Cortex of kidney (tissue), 1 donor: ENCODE data around the gene HNRNPU.

Experiments
- DNase-seq: peaks from one replicate; lab custom pipeline; 2025; lab: John Stamatoyannopoulos, UW

Gene HNRNPU

DNA sequence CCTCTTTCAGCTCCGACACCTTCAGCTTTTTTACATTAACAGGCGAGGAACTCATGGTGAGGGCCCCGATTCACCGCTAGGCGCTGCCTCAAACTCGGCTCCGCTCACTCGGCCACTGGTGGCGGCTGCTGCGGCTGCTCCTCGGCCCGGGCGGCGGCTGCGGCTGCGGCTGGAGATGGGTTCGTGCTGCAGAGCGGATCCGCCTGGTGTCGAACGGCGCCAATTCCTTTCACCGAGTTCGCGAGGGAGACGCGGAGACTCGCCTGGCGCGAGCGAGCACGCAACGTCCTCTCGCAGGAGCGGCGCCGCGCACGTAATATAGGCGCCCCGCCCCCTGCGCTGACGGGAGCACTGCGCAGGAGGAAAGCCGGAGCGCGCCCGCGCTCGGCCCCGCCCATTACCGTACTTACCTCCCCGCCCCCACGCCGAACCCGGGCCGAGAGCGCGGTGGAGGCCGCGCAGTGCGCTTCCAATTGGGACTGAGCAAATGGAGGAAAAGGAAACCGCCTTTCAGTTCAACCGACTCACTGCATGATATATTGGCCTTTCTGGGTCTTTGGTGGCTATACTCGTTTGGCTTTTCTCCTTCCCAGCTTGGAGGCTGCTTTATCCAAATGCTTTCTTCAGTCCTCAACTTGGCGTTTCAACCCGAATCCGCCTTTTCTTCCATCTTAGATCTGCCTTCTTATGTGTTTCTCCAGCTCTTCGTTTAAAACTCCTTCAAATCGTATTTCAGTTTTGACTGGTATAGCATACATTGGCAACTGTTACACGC lies at the start of gene HNRNPU:
HNRNPU (minus strand) TSS at position 291 of the 775 bp plus-strand sequence; CDS start at position 55, 236 bp downstream.
- peak; percentile 53 for DNase-seq

DNA sequence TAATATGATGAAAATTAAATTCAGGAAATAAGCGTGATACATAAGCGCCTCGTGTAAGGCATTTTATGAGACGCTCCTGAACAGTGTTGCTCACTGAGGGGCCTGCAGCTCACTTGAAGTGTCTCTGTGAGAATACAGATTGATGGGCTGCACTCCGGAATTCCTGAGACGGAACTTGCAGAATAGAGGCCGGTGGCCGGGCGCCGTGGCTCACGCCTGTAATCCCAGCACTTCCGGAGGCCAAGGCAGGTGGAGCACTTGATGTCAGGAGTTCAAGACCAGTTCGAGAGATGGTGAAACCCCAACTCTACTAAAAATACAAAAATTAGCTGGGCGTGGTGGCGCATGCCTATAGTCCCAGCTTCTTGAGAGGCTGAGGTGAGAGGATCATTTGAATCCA lies 49.5 kb upstream of the HNRNPU start:
- DNase-seq: no peak

DNA sequence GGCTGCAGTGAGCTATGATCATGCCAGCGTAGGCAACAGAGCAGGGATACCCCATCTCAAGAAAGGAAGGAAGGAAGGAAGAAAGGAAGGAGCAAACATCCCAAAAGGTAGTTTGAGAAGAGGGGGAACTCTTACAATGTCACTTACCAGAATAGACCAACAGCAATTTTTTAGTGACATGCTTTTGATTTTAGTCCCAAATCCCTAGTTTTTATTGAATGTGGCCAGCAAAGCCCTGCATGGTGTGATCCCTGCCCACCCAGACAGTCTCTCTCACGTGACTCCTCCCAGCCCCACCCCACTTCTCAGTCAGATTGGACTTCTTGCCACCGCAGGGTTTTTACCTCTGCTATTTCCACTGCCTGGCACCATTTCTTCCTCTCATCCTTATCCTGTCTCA lies 39.8 kb upstream of the HNRNPU start:
- DNase-seq: no peak

DNA sequence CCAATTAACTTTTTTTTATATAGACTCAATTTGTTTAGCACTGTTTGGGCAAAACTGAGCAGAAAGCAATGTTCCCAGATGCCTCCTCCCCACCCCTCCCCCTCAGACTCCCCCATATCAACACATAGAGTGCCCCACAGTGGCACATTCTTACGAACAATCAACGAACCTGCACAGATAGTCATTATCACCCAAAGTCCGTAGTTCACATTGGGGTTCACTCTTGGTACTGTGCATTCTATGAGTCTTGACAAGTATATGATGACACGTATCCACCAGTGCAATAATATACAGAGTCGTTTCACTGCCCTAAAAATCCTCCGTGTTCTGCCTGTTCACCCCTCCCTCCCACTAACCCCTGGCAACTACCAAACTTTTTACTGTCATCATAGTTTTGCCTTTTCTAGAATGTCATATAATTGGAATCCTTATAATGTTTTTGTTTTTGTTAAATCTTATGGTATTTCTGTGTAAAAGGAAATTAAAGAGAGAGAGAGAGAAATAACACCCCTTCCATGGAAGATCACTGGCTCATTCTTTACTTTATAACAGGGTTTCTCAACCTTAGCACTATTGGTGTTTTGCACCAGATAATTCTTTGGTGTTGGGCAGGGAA lies 37.2 kb upstream of the HNRNPU start:
- no peak for DNase-seq

DNA sequence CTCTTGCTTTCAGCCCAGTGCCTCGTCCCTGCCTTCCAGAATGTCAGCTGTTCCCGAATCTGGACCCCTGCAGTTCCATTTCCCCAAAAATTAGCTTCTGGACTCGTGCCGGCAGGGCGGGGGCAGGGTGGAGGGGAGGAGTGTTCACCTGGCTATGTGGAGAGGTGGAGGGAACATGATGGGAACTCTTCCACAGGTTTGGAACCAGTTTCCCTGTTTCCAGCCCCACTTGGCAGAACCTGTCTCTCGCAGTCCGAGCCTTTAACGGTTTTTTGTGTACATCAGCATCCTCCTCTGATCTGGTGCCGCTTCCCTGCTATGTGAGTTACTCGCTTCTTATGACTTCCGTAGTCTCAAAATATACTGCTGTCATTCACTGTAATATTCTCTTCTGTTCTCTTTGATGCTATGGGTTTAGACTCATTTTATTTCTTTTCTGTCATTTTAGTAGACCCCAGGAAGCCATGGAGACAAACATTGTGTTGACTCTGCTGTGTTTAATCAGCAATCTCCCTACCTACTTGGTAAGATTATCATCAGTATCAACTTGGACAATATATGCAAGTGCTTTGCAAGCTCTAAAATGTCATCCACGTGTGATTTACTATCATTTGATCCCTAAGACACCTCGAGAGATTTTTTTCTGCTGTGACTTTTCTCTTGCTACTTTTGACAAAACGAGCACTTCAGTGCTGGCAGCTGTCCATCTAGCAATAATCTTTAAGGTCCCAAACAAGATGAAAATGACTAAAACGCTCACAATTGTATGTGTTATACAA lies 33.3 kb upstream of the HNRNPU start:
- no peak for DNase-seq

DNA sequence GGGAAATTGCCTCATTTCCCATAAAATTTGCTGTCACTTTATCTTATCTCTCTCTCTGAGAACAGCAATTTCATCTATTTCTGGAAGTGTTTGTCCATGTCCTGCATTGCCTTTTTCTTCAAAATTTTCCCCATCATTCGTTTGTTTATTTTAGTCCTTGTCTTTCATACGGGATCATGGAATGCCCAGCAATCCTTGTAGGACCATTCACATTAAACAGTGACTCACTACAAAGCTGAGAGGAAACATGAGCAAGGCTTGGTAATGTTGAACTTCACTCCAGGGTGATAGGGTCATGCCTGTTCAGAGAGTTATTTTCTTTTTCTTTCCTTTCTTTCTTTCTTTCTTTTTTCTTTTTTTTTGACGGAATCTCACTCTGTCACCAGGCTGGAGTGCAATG lies 32.2 kb upstream of the HNRNPU start:
- no peak for DNase-seq

DNA sequence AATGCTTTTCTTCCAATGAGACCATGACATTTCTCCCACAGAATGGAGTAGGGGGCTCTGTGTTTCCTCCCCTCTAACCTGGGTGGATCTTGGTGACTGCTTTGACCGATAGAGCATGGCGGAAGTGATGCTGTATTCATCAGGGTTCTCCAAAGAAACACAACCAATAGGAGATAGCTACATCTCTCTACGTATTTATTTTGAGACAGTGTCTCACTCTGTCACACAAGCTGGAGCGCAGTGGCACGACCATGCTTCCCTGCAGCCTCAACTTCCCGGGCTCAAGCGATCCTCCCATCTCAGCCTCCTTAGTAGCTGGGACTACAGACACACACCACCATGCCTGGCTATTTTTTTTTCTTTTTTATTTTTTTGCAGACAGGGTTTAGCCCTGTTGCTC lies 29.5 kb upstream of the HNRNPU start:
- no peak for DNase-seq

- DNase-seq: no peak
Measured at GRCh38 chr1:244887281-244887680, 22.9 kb upstream of the HNRNPU start.

DNA sequence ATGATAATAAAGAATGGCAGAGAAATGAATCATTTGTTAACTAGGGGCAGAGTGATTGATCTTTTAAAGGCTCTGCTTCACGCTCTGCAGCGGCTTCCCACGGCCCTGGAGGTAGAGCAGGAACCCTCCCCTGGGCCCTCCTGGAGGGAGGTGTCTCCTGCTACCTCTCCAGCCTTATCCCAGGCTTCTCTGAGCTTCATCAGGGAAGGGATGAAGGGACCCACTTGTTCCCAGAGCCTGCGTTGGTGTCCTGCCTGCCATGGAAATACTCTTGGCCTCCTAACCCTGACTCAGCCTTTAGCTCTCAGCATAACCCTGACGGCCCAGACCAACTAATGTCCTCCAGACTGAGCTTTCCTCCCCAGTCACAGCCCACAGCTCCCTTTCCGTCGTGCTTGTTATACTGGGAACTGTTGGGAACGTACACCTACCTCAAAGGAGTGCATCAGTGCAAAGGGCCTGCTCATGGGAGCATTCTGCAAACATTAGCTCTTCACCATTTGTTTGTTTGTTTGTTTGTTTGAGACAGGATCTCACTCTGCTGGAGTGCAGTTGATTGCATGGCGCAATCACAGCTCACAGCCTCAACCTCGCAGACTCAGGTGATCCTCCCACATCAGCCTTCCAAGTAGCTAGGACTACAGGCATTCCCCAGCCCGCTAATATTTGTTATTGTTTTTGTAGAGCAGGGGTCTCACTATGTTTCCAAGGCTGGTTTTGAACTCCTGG lies 17.4 kb upstream of the HNRNPU start:
- DNase-seq: no peak

DNA sequence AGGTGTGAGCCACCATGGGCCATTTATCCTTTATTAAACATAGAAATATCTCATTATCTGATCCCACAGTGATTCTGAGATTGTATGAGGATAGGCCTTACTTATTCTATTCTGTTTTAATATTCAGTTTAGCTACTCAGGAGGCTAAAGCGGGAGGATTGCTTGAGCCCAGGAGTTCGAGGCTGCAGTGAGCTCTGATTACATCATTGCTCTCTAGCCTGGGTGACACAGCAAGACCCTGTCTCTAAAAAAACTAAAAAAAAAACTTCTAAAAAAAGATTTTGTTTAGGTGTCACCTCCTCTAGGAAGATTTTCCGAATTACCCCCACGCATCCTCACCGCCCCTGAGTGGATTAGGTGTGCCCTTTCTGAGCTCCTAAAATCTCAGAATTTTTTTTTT lies 14.3 kb upstream of the HNRNPU start:
- no peak for DNase-seq

DNA sequence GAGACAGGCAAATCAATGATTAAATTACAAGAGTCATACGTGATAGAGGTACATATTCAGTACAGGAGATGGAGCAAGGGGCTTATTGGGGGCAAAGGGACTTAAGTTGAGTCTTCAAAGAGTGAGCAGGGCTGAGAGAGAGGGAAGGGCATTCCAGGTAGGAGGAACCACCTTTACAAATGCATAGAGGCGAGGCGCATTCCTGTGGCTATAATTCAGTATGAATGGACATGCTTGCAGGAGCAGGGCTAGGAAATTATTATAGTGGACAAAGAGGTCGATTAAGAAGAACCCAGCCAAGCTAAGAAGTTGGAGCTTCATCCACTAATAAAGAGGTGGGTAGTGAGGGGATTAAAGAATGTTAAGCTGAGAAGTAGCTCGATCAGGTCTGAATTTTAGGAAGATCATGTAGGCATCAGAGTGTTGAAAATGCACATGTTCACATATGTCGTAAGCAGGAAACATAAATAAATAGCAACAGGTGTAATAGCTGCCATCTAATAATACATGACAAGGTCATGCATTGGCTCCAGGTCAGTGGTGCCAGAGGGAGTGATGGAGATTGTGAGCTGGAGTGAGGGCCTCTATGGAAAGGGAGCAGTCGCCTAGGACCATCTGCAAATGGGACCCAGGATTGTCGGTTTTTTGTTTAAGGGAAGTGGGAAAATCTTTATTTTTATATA lies 12.0 kb upstream of the HNRNPU start:
- DNase-seq: no peak

DNA sequence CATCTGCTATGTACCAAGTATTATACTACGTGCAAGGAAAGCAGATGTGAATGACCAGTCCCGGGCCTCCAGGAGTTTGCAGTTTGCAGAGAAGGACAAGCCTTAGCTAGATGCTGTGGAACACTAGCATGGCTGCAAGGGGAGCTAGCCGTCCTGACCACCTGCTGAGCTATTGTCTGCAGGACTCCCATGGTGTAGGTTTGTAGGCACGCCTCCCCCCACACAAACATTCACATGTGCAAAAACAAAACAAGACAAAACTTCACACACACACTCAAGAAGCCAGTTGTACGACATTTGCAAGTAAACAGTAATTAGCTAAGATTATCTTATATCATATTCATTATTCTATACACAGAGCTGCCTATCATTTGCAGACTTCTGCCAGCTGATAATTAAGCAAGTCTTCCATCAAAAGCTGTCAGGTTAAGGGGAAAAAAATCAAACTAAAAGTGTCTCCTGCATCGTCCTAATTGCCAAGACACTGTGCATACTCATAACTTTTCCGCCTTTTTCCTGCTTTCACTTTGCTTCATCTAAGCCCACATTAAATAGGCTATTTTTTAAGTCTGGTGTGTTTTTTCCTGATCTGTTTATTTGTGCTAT lies 10.7 kb upstream of the HNRNPU start:
- no peak for DNase-seq

- no peak for DNase-seq
Measured at GRCh38 chr1:244869950-244870349, 5.6 kb upstream of the HNRNPU start.

DNA sequence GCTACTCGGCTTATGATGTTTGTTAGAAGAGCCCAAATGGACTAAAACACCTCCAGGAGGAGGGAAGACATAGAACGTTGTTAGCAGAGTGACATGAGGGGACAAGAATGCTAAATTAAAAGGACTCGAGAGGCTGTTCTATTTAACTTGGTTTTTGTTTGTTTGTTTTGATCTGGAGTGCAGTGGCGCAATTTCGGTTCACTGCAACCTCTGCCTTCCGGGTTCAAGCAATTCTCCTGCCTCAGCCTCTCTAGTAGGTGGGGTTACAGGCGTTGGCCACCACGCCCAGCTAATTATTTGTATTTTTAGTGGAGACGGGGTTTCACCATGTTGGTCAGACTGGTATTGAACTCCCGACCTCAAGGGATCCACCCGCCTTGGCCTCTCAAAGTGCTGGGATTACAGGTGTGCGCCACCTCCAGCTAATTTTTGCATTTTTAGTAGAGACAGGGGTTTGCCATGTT lies 5.1 kb upstream of the HNRNPU start:
- DNase-seq: no peak

DNA sequence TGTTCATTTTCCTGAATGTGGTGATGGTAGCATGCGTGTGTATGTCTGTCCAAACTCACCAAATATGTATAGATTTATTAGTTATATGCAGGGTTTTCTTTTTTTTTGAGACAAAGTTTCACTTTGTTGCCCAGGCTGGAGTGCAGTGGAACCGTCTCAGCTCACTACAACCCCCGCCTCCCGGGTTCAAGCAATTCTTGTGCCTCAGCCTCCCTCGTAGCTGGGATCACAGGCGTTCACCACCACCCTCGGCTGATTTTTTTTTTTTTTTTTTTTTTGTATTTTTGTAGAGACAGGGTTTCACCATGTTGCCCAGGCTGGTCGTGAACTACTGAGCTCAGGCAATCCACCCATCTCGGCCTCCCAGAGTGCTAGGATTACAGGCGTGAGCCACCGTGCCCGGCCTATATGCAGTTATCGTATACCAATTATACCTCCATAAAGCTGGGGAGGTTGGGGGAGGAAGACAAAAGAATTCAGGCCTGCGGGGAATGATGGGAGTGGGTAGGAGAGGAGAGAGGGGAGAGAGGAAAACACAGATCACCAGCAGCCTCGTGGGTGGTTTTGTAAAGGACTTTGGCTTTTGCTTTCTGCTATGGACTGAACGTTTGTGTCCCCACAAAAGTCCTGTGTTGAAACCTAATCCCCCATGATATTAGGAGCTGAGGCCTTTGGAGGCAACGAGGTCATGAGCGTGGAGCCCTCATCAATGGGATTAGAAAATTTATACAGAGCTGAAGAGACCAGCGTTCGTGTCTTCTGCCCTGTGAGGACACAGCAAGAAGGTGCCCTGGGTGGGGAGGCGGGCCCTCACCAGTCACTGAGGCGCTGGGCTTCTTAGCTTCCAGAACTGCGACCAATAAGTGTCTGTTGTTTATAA lies 4.4 kb upstream of the HNRNPU start:
- DNase-seq: no peak

- DNase-seq: no peak
Measured at GRCh38 chr1:244866355-244866754, 2.0 kb upstream of the HNRNPU start.

DNA sequence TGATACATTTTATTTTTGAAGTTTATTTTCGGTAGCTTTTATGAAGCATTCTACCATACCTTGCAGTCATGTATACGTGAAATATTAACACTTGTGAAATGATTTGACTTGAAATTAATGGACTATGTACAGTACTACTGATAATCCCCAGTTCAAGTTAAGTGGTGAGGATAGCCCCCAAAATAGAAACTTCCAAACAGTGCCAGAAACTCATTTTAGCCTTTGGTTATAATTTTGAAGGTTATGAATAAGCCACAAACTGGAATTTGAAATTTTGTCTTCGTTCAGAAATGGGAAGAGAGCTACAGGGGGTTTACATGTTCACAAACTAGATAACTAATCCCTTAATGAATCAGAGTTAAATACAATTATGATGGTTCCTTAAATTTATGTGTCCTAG lies 1.5 kb upstream of the HNRNPU start:
- DNase-seq: no peak

GRCh38 chr1:244865028-244865371 lies 657 bp upstream of the HNRNPU start:
- no peak for DNase-seq

DNA sequence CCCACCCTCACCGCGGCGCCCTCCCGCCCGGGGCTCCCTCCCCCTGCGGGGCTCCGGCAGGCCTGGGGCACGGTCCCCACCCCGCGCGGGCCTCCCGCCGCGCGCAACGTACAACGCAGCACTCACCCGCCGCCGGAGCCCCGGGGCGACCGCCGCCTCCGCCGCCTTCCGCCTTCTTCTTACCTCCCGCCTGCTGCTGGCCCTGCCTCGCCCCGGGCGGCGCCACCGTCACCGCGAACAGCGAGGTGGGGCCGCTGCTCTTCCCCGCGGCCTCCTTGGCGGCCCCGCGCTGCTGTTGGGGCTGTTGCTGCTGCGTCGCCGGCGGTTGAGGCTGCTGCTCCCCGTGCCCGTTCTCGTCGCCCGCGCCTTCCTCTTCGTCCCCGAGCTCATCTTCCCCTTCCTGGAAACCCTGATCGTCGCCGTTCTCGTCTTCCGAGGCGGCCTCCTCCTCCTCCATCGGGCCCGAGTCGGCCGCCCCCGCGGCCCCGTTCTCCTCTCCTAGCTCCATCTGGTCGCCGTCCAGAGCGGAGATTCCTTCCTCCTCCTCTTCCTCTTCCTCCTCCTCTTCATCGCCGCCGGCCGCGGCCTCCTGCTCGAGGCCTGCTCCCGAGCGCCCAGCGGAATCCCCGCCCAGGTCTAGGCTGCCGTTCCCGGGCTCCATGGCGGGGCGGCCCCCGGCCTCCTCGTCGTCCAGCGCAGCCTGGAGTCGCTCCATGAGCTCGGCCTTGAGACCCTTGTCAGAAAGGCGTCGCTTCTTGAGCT lies 671 bp downstream of the HNRNPU start:
- no peak for DNase-seq
